K562 (cell line): Measurements from ENCODE around the gene TMPO. TPM values are rescaled to one million over a fixed set of nuclear protein-coding genes. Genes with fewer than 3 reads are reported as not detected.

Source experiments
- BACH1 ChIP-seq: fragments of 200-800 bp; sonication (Bioruptor generic); IDR thresholded peaks from 2 replicates; pipeline ENCODE4 v1.6.1; 2016; ENCODE audit warnings: missing genetic modification characterization, missing compliant biosample characterization
- BRD4 ChIP-seq: fragments of 200-600 bp; sonication (generic); IDR thresholded peaks from 2 replicates; pipeline ENCODE4 v1.6.1; 2017; ENCODE audit warnings: inconsistent platforms
- BRD9 ChIP-seq: fragments of 450-650 bp; IDR thresholded peaks from 2 replicates; pipeline ENCODE4 v1.6.1; 2018; ENCODE audit warnings: low read depth; ENCODE audit not compliant: partially characterized antibody
- CREM ChIP-seq: IDR thresholded peaks from 2 replicates; pipeline ENCODE4 v1.6.1; 2014; ENCODE audit warnings: antibody characterized with exemption, low read depth
- E2F3 ChIP-seq: fragments of 250-450 bp; sonication (Bioruptor Pico); IDR thresholded peaks from 2 replicates; pipeline ENCODE4 v1.4.0; 2020; ENCODE audit warnings: mild to moderate bottlenecking
- ETV1 ChIP-seq: fragments of 450-650 bp; conservative IDR thresholded peaks from 2 replicates; pipeline ENCODE4 v1.6.1; 2016; ENCODE audit warnings: missing genetic modification characterization, control low read depth, low read depth, missing compliant biosample characterization
- FOXK2 ChIP-seq, 2 experiments: fragments of 450-650 bp; IDR thresholded peaks in 1 of 2; conservative IDR thresholded peaks in 1 of 2; 2 replicates each; pipeline ENCODE4 v1.6.1; 2016; ENCODE audit warnings: low read depth in 2 of 2, mild to moderate bottlenecking in 1 of 2
- HNRNPLL ChIP-seq: fragments of 200-400 bp; formaldehyde crosslinking; IDR thresholded peaks from 2 replicates; pipeline ENCODE4 v1.6.1; 2017; ENCODE audit warnings: low read length, low read depth, mild to moderate bottlenecking; ENCODE audit not compliant: poor library complexity, severe bottlenecking
- RBFOX2 ChIP-seq: fragments of 200-400 bp; formaldehyde crosslinking; IDR thresholded peaks from 2 replicates; pipeline ENCODE4 v1.6.1; 2017; ENCODE audit warnings: low read depth, mild to moderate bottlenecking, low read length, moderate library complexity
- SMC3 ChIP-seq: conservative IDR thresholded peaks from 2 replicates; pipeline ENCODE4 v1.6.1; 2011; ENCODE audit warnings: low read depth, low read length, improper control_type of control experiment; ENCODE audit not compliant: insufficient read depth
- U2AF2 ChIP-seq: fragments of 200-400 bp; formaldehyde crosslinking; optimal IDR thresholded peaks from 2 replicates; pipeline ENCODE3; 2017; ENCODE audit warnings: low read depth, mild to moderate bottlenecking, low read length
- polyA plus RNA-seq, 8 experiments: library from polyadenylated mRNA; depleted of rRNA in 4 of 8; stranded (reverse) in 5 of 8; unstranded in 3 of 8; fragments of >200 nt; fragmentation: Nextera tagmentation in 2 of 8; fragmentation: Illumina TruSeq in 1 of 8; extraction: Ambion mirVana in 2 of 8; extraction: Trizol in 1 of 8; gene quantifications; 2 replicates each; pipeline versions ENCODE4 v1.2.1 to v1.2.3, GENCODE V29; 2011 to 2014; ENCODE audit warnings: inconsistent platforms in 1 of 8, missing spikeins in 1 of 8
- total RNA-seq, 7 experiments: library from RNA; depleted of rRNA in 6 of 7; stranded (reverse); fragments of >200 nt in 6 of 7; fragmentation: Illumina TruSeq in 2 of 7; extraction: Trizol in 2 of 7; gene quantifications; 2 replicates each; pipeline versions ENCODE4 v1.2.1 to v1.2.3, GENCODE V29; 2011 to 2021; ENCODE audit warnings: low replicate concordance in 1 of 7
- TF ChIP-seq, protein P1 (sequence below): conservative IDR thresholded peaks from 2 replicates; pipeline ENCODE4 v1.6.1; 2011; ENCODE audit warnings: low read depth, mild to moderate bottlenecking, low read length; ENCODE audit not compliant: control insufficient read depth
- TF ChIP-seq, protein P2 (sequence below), 2 experiments: fragments of 450-650 bp; IDR thresholded peaks; 2 replicates each; pipeline ENCODE4 v1.6.1; 2018; ENCODE audit warnings: mild to moderate bottlenecking in 2 of 2, low read depth in 1 of 2; ENCODE audit not compliant: partially characterized antibody in 2 of 2
- TF ChIP-seq, protein P3 (sequence below): sonication (generic); formaldehyde crosslinking; IDR thresholded peaks from 2 replicates; pipeline ENCODE4 v1.8.1; 2023; ENCODE audit warnings: mild to moderate bottlenecking, missing genetic modification reagents
- TF ChIP-seq, protein P4 (sequence below): sonication (generic); formaldehyde crosslinking; IDR thresholded peaks from 2 replicates; pipeline ENCODE4 v1.8.0; 2023; ENCODE audit warnings: mild to moderate bottlenecking, missing genetic modification reagents

The TMPO gene
- total and polyA plus RNA-seq, 9 of the 15 experiments (the other 6 are each of a cell fraction or from before 2014, with no cell fraction given): 62.1 to 263 (median 182) TPM

DNA sequence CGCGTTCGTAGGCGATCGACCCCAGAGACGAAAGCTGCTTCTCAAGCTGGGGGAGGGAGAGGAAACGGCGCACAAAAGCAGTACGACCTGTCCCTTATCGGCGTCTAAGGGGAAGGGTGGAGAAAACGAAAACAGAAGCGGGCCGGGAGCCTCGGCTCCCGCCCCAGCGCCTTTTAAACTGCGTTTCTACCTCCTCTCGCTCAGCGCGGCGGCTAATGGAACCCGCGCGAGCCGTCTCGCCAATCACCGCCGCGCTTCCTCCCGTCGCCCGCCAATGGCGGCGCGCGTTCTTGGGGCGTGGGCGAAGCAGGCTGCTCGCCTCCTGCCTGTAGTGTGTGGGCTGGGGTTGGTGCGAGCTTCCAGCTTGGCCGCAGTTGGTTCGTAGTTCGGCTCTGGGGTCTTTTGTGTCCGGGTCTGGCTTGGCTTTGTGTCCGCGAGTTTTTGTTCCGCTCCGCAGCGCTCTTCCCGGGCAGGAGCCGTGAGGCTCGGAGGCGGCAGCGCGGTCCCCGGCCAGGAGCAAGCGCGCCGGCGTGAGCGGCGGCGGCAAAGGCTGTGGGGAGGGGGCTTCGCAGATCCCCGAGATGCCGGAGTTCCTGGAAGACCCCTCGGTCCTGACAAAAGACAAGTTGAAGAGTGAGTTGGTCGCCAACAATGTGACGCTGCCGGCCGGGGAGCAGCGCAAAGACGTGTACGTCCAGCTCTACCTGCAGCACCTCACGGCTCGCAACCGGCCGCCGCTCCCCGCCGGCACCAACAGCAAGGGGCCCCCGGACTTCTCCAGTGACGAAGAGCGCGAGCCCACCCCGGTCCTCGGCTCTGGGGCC lies at the start of gene TMPO (continued):
- TF ChIP-seq E2F3 (CRISPR knock-in tag) (0 out of 2 replicates have a peak, but pooled peaks have one; percentile 50), HNRNPLL (peak; percentile 63), ETV1 (no peak), CREM (peak; percentile 50; the same call in 1 of the 2 replicates), FOXK2 (conservative IDR thresholded peaks at IDR 0.05 in 1 of 2, IDR thresholded peaks at IDR 0.05 in 1 of 2; ENCODE audit: low read depth in 2 of 2) (peak in 1 of 2 experiments; percentile 30; a peak in 1 of 4 replicates), SMC3 (0 out of 2 replicates have a peak, but pooled peaks have one; percentile 1), U2AF2 (no peak), RBFOX2 (peak; percentile 99), BRD9 (peak; percentile 75), BACH1 (tag) (no peak), BRD4 (peak; percentile 92)
- TF ChIP-seq, protein P1, sequence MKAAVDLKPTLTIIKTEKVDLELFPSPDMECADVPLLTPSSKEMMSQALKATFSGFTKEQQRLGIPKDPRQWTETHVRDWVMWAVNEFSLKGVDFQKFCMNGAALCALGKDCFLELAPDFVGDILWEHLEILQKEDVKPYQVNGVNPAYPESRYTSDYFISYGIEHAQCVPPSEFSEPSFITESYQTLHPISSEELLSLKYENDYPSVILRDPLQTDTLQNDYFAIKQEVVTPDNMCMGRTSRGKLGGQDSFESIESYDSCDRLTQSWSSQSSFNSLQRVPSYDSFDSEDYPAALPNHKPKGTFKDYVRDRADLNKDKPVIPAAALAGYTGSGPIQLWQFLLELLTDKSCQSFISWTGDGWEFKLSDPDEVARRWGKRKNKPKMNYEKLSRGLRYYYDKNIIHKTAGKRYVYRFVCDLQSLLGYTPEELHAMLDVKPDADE: peak; percentile 37; the same call in 1 of the 2 replicates
- TF ChIP-seq, protein P2, sequence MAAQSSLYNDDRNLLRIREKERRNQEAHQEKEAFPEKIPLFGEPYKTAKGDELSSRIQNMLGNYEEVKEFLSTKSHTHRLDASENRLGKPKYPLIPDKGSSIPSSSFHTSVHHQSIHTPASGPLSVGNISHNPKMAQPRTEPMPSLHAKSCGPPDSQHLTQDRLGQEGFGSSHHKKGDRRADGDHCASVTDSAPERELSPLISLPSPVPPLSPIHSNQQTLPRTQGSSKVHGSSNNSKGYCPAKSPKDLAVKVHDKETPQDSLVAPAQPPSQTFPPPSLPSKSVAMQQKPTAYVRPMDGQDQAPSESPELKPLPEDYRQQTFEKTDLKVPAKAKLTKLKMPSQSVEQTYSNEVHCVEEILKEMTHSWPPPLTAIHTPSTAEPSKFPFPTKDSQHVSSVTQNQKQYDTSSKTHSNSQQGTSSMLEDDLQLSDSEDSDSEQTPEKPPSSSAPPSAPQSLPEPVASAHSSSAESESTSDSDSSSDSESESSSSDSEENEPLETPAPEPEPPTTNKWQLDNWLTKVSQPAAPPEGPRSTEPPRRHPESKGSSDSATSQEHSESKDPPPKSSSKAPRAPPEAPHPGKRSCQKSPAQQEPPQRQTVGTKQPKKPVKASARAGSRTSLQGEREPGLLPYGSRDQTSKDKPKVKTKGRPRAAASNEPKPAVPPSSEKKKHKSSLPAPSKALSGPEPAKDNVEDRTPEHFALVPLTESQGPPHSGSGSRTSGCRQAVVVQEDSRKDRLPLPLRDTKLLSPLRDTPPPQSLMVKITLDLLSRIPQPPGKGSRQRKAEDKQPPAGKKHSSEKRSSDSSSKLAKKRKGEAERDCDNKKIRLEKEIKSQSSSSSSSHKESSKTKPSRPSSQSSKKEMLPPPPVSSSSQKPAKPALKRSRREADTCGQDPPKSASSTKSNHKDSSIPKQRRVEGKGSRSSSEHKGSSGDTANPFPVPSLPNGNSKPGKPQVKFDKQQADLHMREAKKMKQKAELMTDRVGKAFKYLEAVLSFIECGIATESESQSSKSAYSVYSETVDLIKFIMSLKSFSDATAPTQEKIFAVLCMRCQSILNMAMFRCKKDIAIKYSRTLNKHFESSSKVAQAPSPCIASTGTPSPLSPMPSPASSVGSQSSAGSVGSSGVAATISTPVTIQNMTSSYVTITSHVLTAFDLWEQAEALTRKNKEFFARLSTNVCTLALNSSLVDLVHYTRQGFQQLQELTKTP (IDR thresholded peaks at IDR 0.05; ENCODE audit: low read depth in 1 of 2, partially characterized antibody in 2 of 2): peak in 1 of 2 experiments; percentile 40
- TF ChIP-seq, protein P3, sequence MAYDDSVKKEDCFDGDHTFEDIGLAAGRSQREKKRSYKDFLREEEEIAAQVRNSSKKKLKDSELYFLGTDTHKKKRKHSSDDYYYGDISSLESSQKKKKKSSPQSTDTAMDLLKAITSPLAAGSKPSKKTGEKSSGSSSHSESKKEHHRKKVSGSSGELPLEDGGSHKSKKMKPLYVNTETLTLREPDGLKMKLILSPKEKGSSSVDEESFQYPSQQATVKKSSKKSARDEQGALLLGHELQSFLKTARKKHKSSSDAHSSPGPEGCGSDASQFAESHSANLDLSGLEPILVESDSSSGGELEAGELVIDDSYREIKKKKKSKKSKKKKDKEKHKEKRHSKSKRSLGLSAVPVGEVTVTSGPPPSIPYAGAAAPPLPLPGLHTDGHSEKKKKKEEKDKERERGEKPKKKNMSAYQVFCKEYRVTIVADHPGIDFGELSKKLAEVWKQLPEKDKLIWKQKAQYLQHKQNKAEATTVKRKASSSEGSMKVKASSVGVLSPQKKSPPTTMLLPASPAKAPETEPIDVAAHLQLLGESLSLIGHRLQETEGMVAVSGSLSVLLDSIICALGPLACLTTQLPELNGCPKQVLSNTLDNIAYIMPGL: no peak
- TF ChIP-seq, protein P4, sequence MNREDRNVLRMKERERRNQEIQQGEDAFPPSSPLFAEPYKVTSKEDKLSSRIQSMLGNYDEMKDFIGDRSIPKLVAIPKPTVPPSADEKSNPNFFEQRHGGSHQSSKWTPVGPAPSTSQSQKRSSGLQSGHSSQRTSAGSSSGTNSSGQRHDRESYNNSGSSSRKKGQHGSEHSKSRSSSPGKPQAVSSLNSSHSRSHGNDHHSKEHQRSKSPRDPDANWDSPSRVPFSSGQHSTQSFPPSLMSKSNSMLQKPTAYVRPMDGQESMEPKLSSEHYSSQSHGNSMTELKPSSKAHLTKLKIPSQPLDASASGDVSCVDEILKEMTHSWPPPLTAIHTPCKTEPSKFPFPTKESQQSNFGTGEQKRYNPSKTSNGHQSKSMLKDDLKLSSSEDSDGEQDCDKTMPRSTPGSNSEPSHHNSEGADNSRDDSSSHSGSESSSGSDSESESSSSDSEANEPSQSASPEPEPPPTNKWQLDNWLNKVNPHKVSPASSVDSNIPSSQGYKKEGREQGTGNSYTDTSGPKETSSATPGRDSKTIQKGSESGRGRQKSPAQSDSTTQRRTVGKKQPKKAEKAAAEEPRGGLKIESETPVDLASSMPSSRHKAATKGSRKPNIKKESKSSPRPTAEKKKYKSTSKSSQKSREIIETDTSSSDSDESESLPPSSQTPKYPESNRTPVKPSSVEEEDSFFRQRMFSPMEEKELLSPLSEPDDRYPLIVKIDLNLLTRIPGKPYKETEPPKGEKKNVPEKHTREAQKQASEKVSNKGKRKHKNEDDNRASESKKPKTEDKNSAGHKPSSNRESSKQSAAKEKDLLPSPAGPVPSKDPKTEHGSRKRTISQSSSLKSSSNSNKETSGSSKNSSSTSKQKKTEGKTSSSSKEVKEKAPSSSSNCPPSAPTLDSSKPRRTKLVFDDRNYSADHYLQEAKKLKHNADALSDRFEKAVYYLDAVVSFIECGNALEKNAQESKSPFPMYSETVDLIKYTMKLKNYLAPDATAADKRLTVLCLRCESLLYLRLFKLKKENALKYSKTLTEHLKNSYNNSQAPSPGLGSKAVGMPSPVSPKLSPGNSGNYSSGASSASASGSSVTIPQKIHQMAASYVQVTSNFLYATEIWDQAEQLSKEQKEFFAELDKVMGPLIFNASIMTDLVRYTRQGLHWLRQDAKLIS: peak; percentile 75; the same call in 1 of the 2 replicates
